Measurements from ENCODE around the gene TMEM131.

GRCh38 chr2:97963079-97963406 lies 32.7 kb downstream of the TMEM131 start:
- TF ChIP-seq CTCF (IDR thresholded peaks at IDR 0.05; ENCODE audit: low read depth, low read length) (no peak), POLR2A (IDR thresholded peaks at IDR 0.05; ENCODE audit: extremely low read depth, insufficient read length) (no peak), MAX (IDR thresholded peaks at IDR 0.05; ENCODE audit: low read depth, low read length) (no peak)

All from NB4 (cell line).